PFSK-1 (cell line): Measurements from ENCODE around the gene POMZP3. TPM values are rescaled to one million over a fixed set of nuclear protein-coding genes. Genes with fewer than 3 reads are reported as not detected.

Experiments
- POLR2AphosphoS5 ChIP-seq: IDR thresholded peaks from 2 replicates; pipeline ENCODE4 v1.6.1; 2012; ENCODE audit warnings: low read depth, mild to moderate bottlenecking, control low read depth, low read length, moderate library complexity
- SIN3A ChIP-seq: IDR thresholded peaks from 2 replicates; pipeline ENCODE4 v1.6.1; 2012; ENCODE audit warnings: mild to moderate bottlenecking, low read length, moderate library complexity, borderline replicate concordance; ENCODE audit not compliant: insufficient read depth
- polyA plus RNA-seq: library from polyadenylated mRNA; unstranded; fragments of >200 nt; gene quantifications from one replicate; pipeline ENCODE4 v1.2.1, GENCODE V29; 2012; ENCODE audit warnings: low read depth, missing spikeins; ENCODE audit not compliant: insufficient read length

Gene POMZP3
- polyA plus RNA-seq, result 24.7 TPM

- TF ChIP-seq POLR2AphosphoS5, result 0 out of 2 replicates have a peak, but pooled peaks have one; percentile 26
These were observed at the start of gene POMZP3 for GRCh38 chr7:76626989-76627642. Gene POMZP3, minus strand, starts transcription at chr7:76627279. Its CDS starts 1,215 bp downstream, at chr7:76626064.

GRCh38 chr7:76606027-76606426, 21.1 kb downstream of the POMZP3 start:
- 0 out of 2 replicates have a peak, but pooled peaks have one; percentile 26 for TF ChIP-seq SIN3A
